K562 (cell line): ENCODE data around the gene CLTC. TPM values are rescaled to one million over a fixed set of nuclear protein-coding genes. Genes with fewer than 3 reads are reported as not detected.
A peak's percentile ranks its signal among the peaks of the same experiment; 100 is the strongest.

Experiments used
- ELF4 ChIP-seq: fragments of 450-650 bp; formaldehyde crosslinking; IDR thresholded peaks from 2 replicates; pipeline ENCODE4 v1.4.0; 2022; ENCODE audit warnings: missing genetic modification characterization
- ETV6 ChIP-seq, 3 experiments: fragments of 150-350 bp in 1 of 3; sonication (generic) in 1 of 3; formaldehyde crosslinking in 1 of 3; IDR thresholded peaks; 2 replicates each; pipeline versions ENCODE4 v1.6.1 to v1.8.0; 2014 to 2022; ENCODE audit warnings: borderline replicate concordance in 2 of 3, low read depth in 2 of 3, antibody characterized with exemption in 1 of 3, low read length in 1 of 3, mild to moderate bottlenecking in 1 of 3, missing genetic modification reagents in 1 of 3
- FOXJ2 ChIP-seq: fragments of 200-800 bp; sonication (Bioruptor generic); IDR thresholded peaks from 2 replicates; pipeline ENCODE4 v1.6.1; 2016; ENCODE audit warnings: missing genetic modification characterization, missing compliant biosample characterization
- FOXP4 ChIP-seq: sonication (generic); formaldehyde crosslinking; IDR thresholded peaks from 2 replicates; pipeline ENCODE4 v1.8.0; 2022; ENCODE audit warnings: mild to moderate bottlenecking, missing genetic modification reagents, borderline replicate concordance
- MECOM ChIP-seq: fragments of 250-450 bp; sonication (Bioruptor Pico); IDR thresholded peaks from 2 replicates; pipeline ENCODE4 v1.8.0; 2022; ENCODE audit warnings: inconsistent platforms
- NCOA6 ChIP-seq: fragments of 450-650 bp; IDR thresholded peaks from 2 replicates; pipeline ENCODE4 v1.6.1; 2017; ENCODE audit warnings: mild to moderate bottlenecking
- NR2C1 ChIP-seq, 2 experiments: fragments of 450-650 bp; IDR thresholded peaks; 2 replicates each; pipeline ENCODE4 v1.6.1; 2017; ENCODE audit warnings: mild to moderate bottlenecking in 2 of 2, antibody characterized with exemption in 1 of 2, inconsistent platforms in 1 of 2, missing compliant biosample characterization in 1 of 2, missing genetic modification characterization in 1 of 2
- RBFOX2 ChIP-seq: fragments of 200-400 bp; formaldehyde crosslinking; IDR thresholded peaks from 2 replicates; pipeline ENCODE4 v1.6.1; 2017; ENCODE audit warnings: low read depth, mild to moderate bottlenecking, low read length, moderate library complexity
- RBM25 ChIP-seq: fragments of 200-400 bp; formaldehyde crosslinking; IDR thresholded peaks from 2 replicates; pipeline ENCODE4 v1.6.1; 2018; ENCODE audit warnings: low read length, low read depth, moderate library complexity; ENCODE audit not compliant: severe bottlenecking
- SP2 ChIP-seq: IDR thresholded peaks from 2 replicates; pipeline ENCODE4 v1.6.1; 2011; ENCODE audit warnings: mild to moderate bottlenecking, low read depth, low read length, moderate library complexity; ENCODE audit not compliant: poor library complexity, severe bottlenecking; ENCODE audit errors: extremely low read depth
- TARDBP ChIP-seq: fragments of 450-650 bp; IDR thresholded peaks from 2 replicates; pipeline ENCODE4 v1.6.1; 2016
- TBP ChIP-seq: optimal IDR thresholded peaks from 2 replicates; pipeline ENCODE3; 2011; ENCODE audit warnings: low read depth, low read length, improper control_type of control experiment
- WHSC1 ChIP-seq: IDR thresholded peaks from one replicate; pipeline ENCODE4 v1.6.1; 2012; ENCODE audit warnings: low read length, control low read depth, inconsistent platforms
- ZBTB34 ChIP-seq: fragments of 250-450 bp; sonication (Bioruptor Pico); IDR thresholded peaks from 2 replicates; pipeline ENCODE4 v1.8.0; 2021; ENCODE audit warnings: mild to moderate bottlenecking, moderate library complexity
- ZNF140 ChIP-seq: fragments of 250-450 bp; sonication (Bioruptor Pico); IDR thresholded peaks from 2 replicates; pipeline ENCODE4 v1.8.0; 2021; ENCODE audit warnings: moderate library complexity, mild to moderate bottlenecking, inconsistent platforms
- ZNF583 ChIP-seq: fragments of 250-450 bp; sonication (Bioruptor Pico); IDR thresholded peaks from 2 replicates; pipeline ENCODE4 v1.4.0; 2020
- ZNF778 ChIP-seq: fragments of 450-650 bp; formaldehyde crosslinking; IDR thresholded peaks from 2 replicates; pipeline ENCODE4 v1.4.0; 2020; ENCODE audit warnings: mild to moderate bottlenecking, moderate library complexity
- polyA plus RNA-seq, 8 experiments: library from polyadenylated mRNA; depleted of rRNA in 4 of 8; stranded (reverse) in 5 of 8; unstranded in 3 of 8; fragments of >200 nt; fragmentation: Nextera tagmentation in 2 of 8; fragmentation: Illumina TruSeq in 1 of 8; extraction: Ambion mirVana in 2 of 8; extraction: Trizol in 1 of 8; gene quantifications; 2 replicates each; pipeline versions ENCODE4 v1.2.1 to v1.2.3, GENCODE V29; 2011 to 2014; ENCODE audit warnings: inconsistent platforms in 1 of 8, missing spikeins in 1 of 8
- total RNA-seq, 7 experiments: library from RNA; depleted of rRNA in 6 of 7; stranded (reverse); fragments of >200 nt in 6 of 7; fragmentation: Illumina TruSeq in 2 of 7; extraction: Trizol in 2 of 7; gene quantifications; 2 replicates each; pipeline versions ENCODE4 v1.2.1 to v1.2.3, GENCODE V29; 2011 to 2021; ENCODE audit warnings: low replicate concordance in 1 of 7

The CLTC gene
- total and polyA plus RNA-seq, 9 of the 15 experiments (the other 6 are each of a cell fraction or from before 2014, with no cell fraction given), result 115 to 267 (median 174) TPM

GRCh38 chr17:59619035-59619297 lies 729 bp upstream of the CLTC start (continued):
- no peak for TF ChIP-seq RBM25
- TF ChIP-seq WHSC1, result no peak
- TF ChIP-seq NCOA6, result no peak
- TF ChIP-seq RBFOX2, result no peak
- no peak for TF ChIP-seq ZNF583 (CRISPR knock-in tag)
- no peak for TF ChIP-seq ELF4 (CRISPR knock-in tag)
- no peak for TF ChIP-seq ZBTB34 (CRISPR knock-in tag)
- TF ChIP-seq SP2, result no peak
- TF ChIP-seq ETV6 (IDR thresholded peaks at IDR 0.05; ENCODE audit: borderline replicate concordance in 1 of 2, low read depth in 2 of 2, low read length in 1 of 2), result 0 out of 4 replicates have a peak, but pooled peaks of 1 of the 2 experiments have one; percentile 3
- no peak for TF ChIP-seq ETV6 (CRISPR knock-in tag; IDR thresholded peaks at IDR 0.05; ENCODE audit: borderline replicate concordance)
- peak; percentile 36; the same call in 1 of the 2 replicates for TF ChIP-seq FOXJ2 (tag)
- TF ChIP-seq MECOM (CRISPR knock-in tag), result no peak
- TF ChIP-seq NR2C1 (IDR thresholded peaks at IDR 0.05), result no peak
- TF ChIP-seq NR2C1 (tag; IDR thresholded peaks at IDR 0.05), result no peak
- no peak for TF ChIP-seq FOXP4 (CRISPR knock-in tag)
- TF ChIP-seq ZNF778, result no peak
- no peak for TF ChIP-seq ZNF140 (CRISPR knock-in tag)
- TF ChIP-seq TARDBP, result no peak
- peak; percentile 81 for TF ChIP-seq TBP
